ENCODE data around the gene EFCAB8. TPM values are rescaled to one million over a fixed set of nuclear protein-coding genes. Genes with fewer than 3 reads are reported as not detected.
"Not testable (repeated sequence)": the region's sequence is repeated elsewhere in the genome, so short reads cannot be mapped to it uniquely, and the experiment has no call there.

The EFCAB8 gene
- total RNA-seq, 4 donors from 2014 or later, result 1.4 to 1.5 TPM; not detected in 2

- DNase-seq, result no peak
Observed at GRCh38 chr20:32869562-32869961, 10.8 kb downstream of the EFCAB8 start.

GRCh38 chr20:32870526-32870925 lies 11.8 kb downstream of the EFCAB8 start:
- H3K9me3 ChIP-seq; H3K27ac ChIP-seq; H3K36me3 ChIP-seq; DNase-seq; intact Hi-C loops (cut with DNase I; ENCODE audit: low total_unique reads); H3K4me1 ChIP-seq; H3K4me3 ChIP-seq; H3K27me3 ChIP-seq: not testable (repeated sequence)

More at GRCh38 chr20:32869562-32869961, 10.8 kb downstream of the EFCAB8 start:
- H3K4me3 ChIP-seq, result no peak overlapping the region
- H3K36me3 ChIP-seq, result no peaks in the 10 kb centered on the region
- TF ChIP-seq CTCF (IDR thresholded peaks at IDR 0.05), result no peak
- no peak for TF ChIP-seq POLR2A (IDR thresholded peaks at IDR 0.05)
- H3K27ac ChIP-seq, result no peak overlapping the region
- no peaks in the 10 kb centered on the region for H3K4me1 ChIP-seq
- no peaks in the 10 kb centered on the region for H3K27me3 ChIP-seq
- no peaks in the 10 kb centered on the region for H3K9me3 ChIP-seq
- intact Hi-C loops (cut with DNase I; ENCODE audit: low total_unique reads), result no loop called here

- Histone ChIP-seq H3K27me3 (no peaks in the 10 kb centered on the region), H3K36me3 (no peaks in the 10 kb centered on the region), H3K4me3 (no peak overlapping the region), H3K27ac (no peak overlapping the region), H3K9me3 (no peaks in the 10 kb centered on the region), H3K4me1 (no peaks in the 10 kb centered on the region)
- no peak for DNase-seq
- intact Hi-C loops (cut with DNase I; ENCODE audit: low total_unique reads), result no loop called here
- no peak for TF ChIP-seq POLR2A (IDR thresholded peaks at IDR 0.05)
- no peak for TF ChIP-seq CTCF (IDR thresholded peaks at IDR 0.05)
Observed at GRCh38 chr20:32870985-32871384, 12.3 kb downstream of the EFCAB8 start.

GRCh38 chr20:32871627-32872160 lies 13.0 kb downstream of the EFCAB8 start:
- DNase-seq, result no peak
- TF ChIP-seq POLR2A (IDR thresholded peaks at IDR 0.05), result no peak
- no peak for TF ChIP-seq CTCF (IDR thresholded peaks at IDR 0.05)
- Histone ChIP-seq H3K4me3 (no peak overlapping the region), H3K9me3 (no peaks in the 10 kb centered on the region), H3K36me3 (no peaks in the 10 kb centered on the region), H3K27ac (no peak overlapping the region), H3K4me1 (no peaks in the 10 kb centered on the region), H3K27me3 (no peaks in the 10 kb centered on the region)
- intact Hi-C loops (cut with DNase I; ENCODE audit: low total_unique reads), result no loop called here

GRCh38 chr20:32872266-32872665 lies 13.5 kb downstream of the EFCAB8 start:
- no peak overlapping the region for H3K4me3 ChIP-seq
- no peaks in the 10 kb centered on the region for H3K9me3 ChIP-seq
- H3K27me3 ChIP-seq, result no peaks in the 10 kb centered on the region
- H3K4me1 ChIP-seq, result no peaks in the 10 kb centered on the region
- intact Hi-C loops (cut with DNase I; ENCODE audit: low total_unique reads), result no loop called here
- H3K27ac ChIP-seq, result no peak overlapping the region
- H3K36me3 ChIP-seq, result no peaks in the 10 kb centered on the region
- TF ChIP-seq CTCF (IDR thresholded peaks at IDR 0.05) (no peak), POLR2A (IDR thresholded peaks at IDR 0.05) (no peak)
- DNase-seq, result no peak

- TF ChIP-seq CTCF (IDR thresholded peaks at IDR 0.05) (no peak), POLR2A (IDR thresholded peaks at IDR 0.05) (no peak)
- intact Hi-C loops (cut with DNase I; ENCODE audit: low total_unique reads), result no loop called here
- Histone ChIP-seq H3K9me3 (no peaks in the 10 kb centered on the region), H3K4me3 (no peak overlapping the region), H3K36me3 (no peaks in the 10 kb centered on the region), H3K27ac (no peak overlapping the region), H3K4me1 (no peaks in the 10 kb centered on the region), H3K27me3 (no peaks in the 10 kb centered on the region)
- DNase-seq, result no peak
Observed at GRCh38 chr20:32875673-32876072, 16.9 kb downstream of the EFCAB8 start.

Measured in uterus (tissue), 4 donors.